HFFc6 (cell line): Measurements from ENCODE around the gene SLC17A5. TPM values are rescaled to one million over a fixed set of nuclear protein-coding genes. Genes with fewer than 3 reads are reported as not detected.

Source experiments
- DNase-seq: peaks from one replicate; pipeline ENCODE4 v3.0.0-alpha.2; 2018
- H3K27ac Mint-ChIP-seq: 2 replicates; pipeline ENCODE4 v1.8.0; 2020; ENCODE audit warnings: mild to moderate bottlenecking, mixed read lengths
- H3K27me3 Mint-ChIP-seq: 2 replicates; pipeline ENCODE4 v1.8.0; 2021; ENCODE audit warnings: mild to moderate bottlenecking, moderate library complexity, mixed read lengths; ENCODE audit not compliant: insufficient read depth
- H3K36me3 Mint-ChIP-seq: 2 replicates; pipeline ENCODE4 v1.8.0; 2021; ENCODE audit warnings: low read depth, mixed read lengths
- H3K4me1 Mint-ChIP-seq: 2 replicates; pipeline ENCODE4 v1.8.0; 2020; ENCODE audit warnings: low read depth, mixed read lengths
- H3K4me3 Mint-ChIP-seq: 2 replicates; pipeline ENCODE4 v1.8.0; 2020; ENCODE audit warnings: mild to moderate bottlenecking, moderate library complexity, mixed read lengths
- H3K9me3 Mint-ChIP-seq: 2 replicates; pipeline ENCODE4 v1.8.0; 2020; ENCODE audit warnings: mild to moderate bottlenecking, mixed read lengths
- total RNA-seq, 6 experiments: library from RNA; stranded (reverse); fragmentation: NEBNext Ultra II Directional; extraction: Animal tissue kit (Norgen Biotek cat#: 25700); gene quantifications; 2 replicates in 1 of 6; 3 replicates in 5 of 6; pipeline ENCODE4 v1.2.3, GENCODE V29; 2021
- TF ChIP-seq, protein P1 (sequence below): fragments of 200-600 bp; sonication (generic); IDR thresholded peaks from 2 replicates; pipeline ENCODE4 v1.5.0; 2021; ENCODE audit warnings: antibody characterized with exemption, mild to moderate bottlenecking

The SLC17A5 gene
- total RNA-seq, 6 experiments from 2014 or later: 20.4 to 29.9 (median 26.8) TPM

DNA sequence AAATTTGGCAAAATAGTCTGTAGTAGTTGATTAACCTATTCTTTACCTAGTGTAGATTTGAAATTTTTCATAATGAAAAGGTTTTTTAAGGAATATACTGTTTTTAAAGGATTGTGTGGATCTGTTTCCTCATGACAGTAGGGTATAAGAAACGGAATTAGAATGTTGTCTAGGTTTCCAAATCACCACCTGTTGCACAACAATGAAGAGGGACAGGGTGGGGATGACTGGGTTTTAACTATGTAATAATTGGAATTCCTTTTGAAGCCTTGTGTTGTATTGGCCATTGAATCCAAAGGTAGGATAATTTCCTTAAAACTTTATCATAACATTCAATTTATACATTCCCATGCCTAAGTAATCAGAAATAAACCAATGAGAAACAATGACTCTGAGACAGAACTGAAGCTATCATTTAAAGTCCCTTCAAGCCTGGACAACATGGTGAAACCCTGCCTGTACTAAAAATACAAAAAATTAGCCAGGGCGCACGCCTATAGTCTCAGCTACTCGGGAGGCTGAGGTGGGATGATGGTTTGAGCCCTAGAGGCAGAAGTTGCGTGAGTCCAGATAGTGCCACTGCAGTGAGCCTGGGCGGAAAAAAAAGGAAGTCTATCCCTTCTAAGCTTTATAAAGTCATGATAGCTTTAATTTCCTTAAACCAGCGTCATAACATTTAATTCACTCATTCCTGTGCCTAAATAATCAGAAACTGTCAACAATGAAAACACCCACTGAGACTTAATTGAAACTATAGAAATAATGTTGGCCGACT, 18.3 kb upstream of the SLC17A5 start:
- Mint-ChIP-seq H3K27ac (no peak overlapping the region), H3K9me3 (no peaks in the 10 kb centered on the region), H3K4me1 (peaks cover 12% of the 10 kb centered on the region; the same call in 1 of the 2 replicates), H3K36me3 (no peaks in the 10 kb centered on the region), H3K4me3 (no peak overlapping the region), H3K27me3 (peaks cover 1% of the 10 kb centered on the region; the same call in 1 of the 2 replicates)
- TF ChIP-seq, protein P1, sequence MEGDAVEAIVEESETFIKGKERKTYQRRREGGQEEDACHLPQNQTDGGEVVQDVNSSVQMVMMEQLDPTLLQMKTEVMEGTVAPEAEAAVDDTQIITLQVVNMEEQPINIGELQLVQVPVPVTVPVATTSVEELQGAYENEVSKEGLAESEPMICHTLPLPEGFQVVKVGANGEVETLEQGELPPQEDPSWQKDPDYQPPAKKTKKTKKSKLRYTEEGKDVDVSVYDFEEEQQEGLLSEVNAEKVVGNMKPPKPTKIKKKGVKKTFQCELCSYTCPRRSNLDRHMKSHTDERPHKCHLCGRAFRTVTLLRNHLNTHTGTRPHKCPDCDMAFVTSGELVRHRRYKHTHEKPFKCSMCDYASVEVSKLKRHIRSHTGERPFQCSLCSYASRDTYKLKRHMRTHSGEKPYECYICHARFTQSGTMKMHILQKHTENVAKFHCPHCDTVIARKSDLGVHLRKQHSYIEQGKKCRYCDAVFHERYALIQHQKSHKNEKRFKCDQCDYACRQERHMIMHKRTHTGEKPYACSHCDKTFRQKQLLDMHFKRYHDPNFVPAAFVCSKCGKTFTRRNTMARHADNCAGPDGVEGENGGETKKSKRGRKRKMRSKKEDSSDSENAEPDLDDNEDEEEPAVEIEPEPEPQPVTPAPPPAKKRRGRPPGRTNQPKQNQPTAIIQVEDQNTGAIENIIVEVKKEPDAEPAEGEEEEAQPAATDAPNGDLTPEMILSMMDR: no peak
- no peak for DNase-seq

DNA sequence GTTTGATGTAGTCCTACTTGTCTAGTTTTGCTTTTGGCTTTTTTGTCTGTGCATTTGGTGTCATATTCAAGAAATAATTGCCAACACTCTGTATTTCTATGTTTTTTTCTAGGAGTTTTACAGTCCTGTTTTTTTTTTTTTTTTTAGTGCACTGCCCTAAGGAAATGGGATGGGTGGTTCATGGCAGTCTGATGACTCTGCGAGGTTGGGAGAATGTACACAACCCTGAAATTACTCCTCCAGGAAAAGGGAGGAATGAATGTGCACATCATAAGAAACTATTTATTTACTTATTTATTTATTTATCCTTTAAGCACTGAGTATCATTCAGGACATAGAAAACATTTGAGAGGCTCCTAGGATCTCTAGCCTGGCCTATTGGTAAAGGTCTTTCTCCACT, 15.2 kb upstream of the SLC17A5 start:
- no peak overlapping the region for H3K4me3 Mint-ChIP-seq
- H3K9me3 Mint-ChIP-seq: no peaks in the 10 kb centered on the region
- no peaks in the 10 kb centered on the region for H3K27me3 Mint-ChIP-seq
- H3K36me3 Mint-ChIP-seq: no peaks in the 10 kb centered on the region
- peaks cover 31% of the 10 kb centered on the region for H3K4me1 Mint-ChIP-seq
- TF ChIP-seq, protein P1: no peak
- no peak for DNase-seq
- no peak overlapping the region for H3K27ac Mint-ChIP-seq

DNA sequence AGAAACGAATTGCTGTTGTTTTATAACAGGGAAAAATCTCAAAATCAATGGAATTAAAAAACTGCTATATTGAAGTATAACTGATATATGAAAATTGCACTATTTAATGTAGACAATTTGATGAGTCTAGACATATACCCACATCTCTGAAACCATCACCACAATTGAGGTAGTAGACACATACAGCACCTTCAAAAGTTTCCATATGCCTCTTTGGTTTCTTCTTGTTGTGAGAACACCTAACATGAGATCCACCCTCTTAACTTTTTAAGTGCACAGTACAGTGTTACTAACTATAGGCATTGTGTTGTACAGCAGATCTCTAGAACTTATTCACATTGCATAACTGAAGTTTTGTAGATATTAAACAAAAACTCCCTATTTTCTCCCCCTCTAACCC, 14.0 kb upstream of the SLC17A5 start:
- H3K4me3 Mint-ChIP-seq: no peak overlapping the region
- H3K36me3 Mint-ChIP-seq: no peaks in the 10 kb centered on the region
- H3K4me1 Mint-ChIP-seq: peaks cover 35% of the 10 kb centered on the region
- no peaks in the 10 kb centered on the region; the same call in 1 of the 2 replicates for H3K27me3 Mint-ChIP-seq
- H3K27ac Mint-ChIP-seq: no peak overlapping the region
- DNase-seq: no peak
- TF ChIP-seq, protein P1: no peak
- no peaks in the 10 kb centered on the region for H3K9me3 Mint-ChIP-seq

DNA sequence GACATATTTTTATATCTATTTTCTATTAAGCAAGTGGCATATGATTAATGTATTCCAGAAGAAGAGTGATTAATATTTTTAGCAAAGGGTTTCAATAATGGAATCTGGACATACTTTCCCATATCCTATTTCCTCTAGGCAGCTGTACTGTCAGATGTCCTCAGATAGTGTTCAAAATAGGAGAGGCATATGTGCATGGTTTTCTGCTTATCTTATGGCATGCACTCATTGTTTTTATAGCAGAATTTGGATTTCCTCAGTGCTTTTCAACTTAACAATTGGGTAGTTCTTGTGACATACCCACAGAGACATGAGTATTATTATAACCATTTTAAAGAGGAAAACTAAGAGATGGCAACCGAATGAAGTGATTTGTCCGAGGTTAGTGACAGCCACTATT, 12.6 kb upstream of the SLC17A5 start:
- TF ChIP-seq, protein P1: no peak
- Mint-ChIP-seq H3K27ac (peak overlapping the region; percentile 13), H3K36me3 (no peaks in the 10 kb centered on the region), H3K4me1 (peaks cover 35% of the 10 kb centered on the region), H3K4me3 (no peak overlapping the region), H3K9me3 (no peaks in the 10 kb centered on the region), H3K27me3 (no peaks in the 10 kb centered on the region; the same call in 1 of the 2 replicates)
- DNase-seq: no peak

DNA sequence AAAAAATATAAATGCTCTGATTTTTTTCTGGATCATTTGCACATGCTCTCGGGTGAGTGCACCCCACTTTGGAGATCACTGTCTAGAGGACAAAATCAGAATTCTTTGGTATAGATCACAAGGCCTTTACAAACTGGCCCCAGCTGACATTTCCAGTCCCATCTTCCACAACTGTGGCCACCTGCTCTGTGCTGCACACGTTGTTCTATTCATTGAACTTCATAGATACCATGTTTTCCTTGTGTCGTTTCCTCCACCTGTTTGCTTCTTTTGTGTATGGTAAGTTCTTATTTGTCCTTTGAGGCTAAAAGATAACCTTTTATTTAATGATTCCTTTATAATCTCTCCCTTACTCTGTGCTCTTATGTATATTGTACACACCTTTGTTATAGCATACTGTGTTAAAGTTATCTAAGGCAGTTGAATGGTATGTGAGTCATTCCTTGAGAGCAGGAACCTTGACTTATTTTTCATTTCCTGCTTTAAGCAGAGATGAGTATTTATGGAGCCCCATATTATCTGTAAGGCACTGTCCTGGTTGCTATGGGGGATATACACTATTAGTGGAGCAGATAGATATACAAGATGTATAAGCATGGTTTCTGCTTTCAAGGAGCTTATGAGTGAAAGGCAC, 12.0 kb upstream of the SLC17A5 start:
- peaks cover 35% of the 10 kb centered on the region for H3K4me1 Mint-ChIP-seq
- no peaks in the 10 kb centered on the region; the same call in 1 of the 2 replicates for H3K27me3 Mint-ChIP-seq
- H3K27ac Mint-ChIP-seq: peak overlapping the region; percentile 13
- TF ChIP-seq, protein P1: no peak
- H3K9me3 Mint-ChIP-seq: no peaks in the 10 kb centered on the region
- no peak for DNase-seq
- no peak overlapping the region for H3K4me3 Mint-ChIP-seq
- H3K36me3 Mint-ChIP-seq: no peaks in the 10 kb centered on the region
